VCaP (cell line): ENCODE measurements around the gene CAMTA1.
"Not testable (repeated sequence)": the region's sequence is repeated elsewhere in the genome, so short reads cannot be mapped to it uniquely, and the experiment has no call there.

Experiments
- H3K27ac ChIP-seq: fragments of 450-650 bp; 2 replicates; pipeline ENCODE4 v1.5.1; 2017
- CTCF ChIP-seq: fragments of 450-650 bp; conservative IDR thresholded peaks from 2 replicates; pipeline ENCODE4 v1.5.1; 2017; ENCODE audit warnings: mild to moderate bottlenecking, moderate library complexity

Gene CAMTA1

GRCh38 chr1:7784492-7785071 is 999.3 kb downstream of the CAMTA1 start:
- peak overlapping the region; percentile 62; the same call in 1 of the 2 replicates for H3K27ac ChIP-seq
- no peak for TF ChIP-seq CTCF

- no peak for TF ChIP-seq CTCF
Measured at GRCh38 chr1:7785108-7785507, 999.9 kb downstream of the CAMTA1 start.

GRCh38 chr1:7786795-7787194 is 1001.5 kb downstream of the CAMTA1 start:
- TF ChIP-seq CTCF, result no peak
- H3K27ac ChIP-seq, result no peak overlapping the region

More at GRCh38 chr1:7785108-7785507, 999.9 kb downstream of the CAMTA1 start:
- no peak overlapping the region for H3K27ac ChIP-seq

GRCh38 chr1:7789828-7790227 is 1004.6 kb downstream of the CAMTA1 start:
- no peak overlapping the region for H3K27ac ChIP-seq
- no peak for TF ChIP-seq CTCF

GRCh38 chr1:7791027-7791426 is 1005.8 kb downstream of the CAMTA1 start:
- not testable (repeated sequence) for H3K27ac ChIP-seq

GRCh38 chr1:7795406-7795805 is 1010.2 kb downstream of the CAMTA1 start:
- no peak overlapping the region for H3K27ac ChIP-seq
- no peak for TF ChIP-seq CTCF

- no peak overlapping the region; the same call in 1 of the 2 replicates for H3K27ac ChIP-seq
- no peak for TF ChIP-seq CTCF
Measured at GRCh38 chr1:7805460-7805859, 1020.2 kb downstream of the CAMTA1 start.

- H3K27ac ChIP-seq, result no peak overlapping the region
- peak; percentile 78 for TF ChIP-seq CTCF
Measured at GRCh38 chr1:7808253-7808844, 1023.1 kb downstream of the CAMTA1 start.
